ENCODE measurements around the gene SPHKAP.
"Not testable (repeated sequence)": the region's sequence is repeated elsewhere in the genome, so short reads cannot be mapped to it uniquely, and the experiment has no call there.

Gene SPHKAP

GRCh38 chr2:228092056-228092455 lies 89.4 kb downstream of the SPHKAP start:
- Histone ChIP-seq H3K4me3 (ENCODE audit: low read length) (no peak overlapping the region), H3K4me2 (ENCODE audit: low read length) (no peak overlapping the region), H3K9me3 (replicated peaks; ENCODE audit: low read length) (no peaks in the 10 kb centered on the region), H3K36me3 (ENCODE audit: insufficient read depth, low read length) (no peaks in the 10 kb centered on the region), H3K27me3 (ENCODE audit: control insufficient read depth, insufficient read depth, low read length) (no peaks in the 10 kb centered on the region), H3K4me1 (ENCODE audit: control insufficient read depth, insufficient read depth, low read length) (no peaks in the 10 kb centered on the region), H3K9ac (ENCODE audit: low read depth, low read length) (no peak overlapping the region)

GRCh38 chr2:228086561-228086960 lies 94.9 kb downstream of the SPHKAP start:
- H3K4me2 ChIP-seq (ENCODE audit: low read length): no peak overlapping the region
- H3K9ac ChIP-seq (ENCODE audit: low read depth, low read length): no peak overlapping the region
- no peak overlapping the region for H3K4me3 ChIP-seq (ENCODE audit: low read length)
- H3K36me3 ChIP-seq (ENCODE audit: insufficient read depth, low read length): no peaks in the 10 kb centered on the region
- H3K4me1 ChIP-seq (ENCODE audit: control insufficient read depth, insufficient read depth, low read length): no peaks in the 10 kb centered on the region
- no peaks in the 10 kb centered on the region for H3K27me3 ChIP-seq (ENCODE audit: control insufficient read depth, insufficient read depth, low read length)
- H3K9me3 ChIP-seq (replicated peaks; ENCODE audit: low read length): no peaks in the 10 kb centered on the region

- H3K36me3 ChIP-seq (ENCODE audit: insufficient read depth, low read length): no peaks in the 10 kb centered on the region
- no peak overlapping the region for H3K4me3 ChIP-seq (ENCODE audit: low read length)
- H3K4me2 ChIP-seq (ENCODE audit: low read length): no peak overlapping the region
- H3K27me3 ChIP-seq (ENCODE audit: control insufficient read depth, insufficient read depth, low read length): no peaks in the 10 kb centered on the region
- no peaks in the 10 kb centered on the region for H3K9me3 ChIP-seq (replicated peaks; ENCODE audit: low read length)
- H3K9ac ChIP-seq (ENCODE audit: low read depth, low read length): no peak overlapping the region
- H3K4me1 ChIP-seq (ENCODE audit: control insufficient read depth, insufficient read depth, low read length): no peaks in the 10 kb centered on the region
These were observed 96.8 kb downstream of the SPHKAP start for GRCh38 chr2:228084717-228085116.

GRCh38 chr2:228083131-228083530 lies 98.4 kb downstream of the SPHKAP start:
- Histone ChIP-seq H3K27me3 (ENCODE audit: control insufficient read depth, insufficient read depth, low read length) (no peaks in the 10 kb centered on the region), H3K9ac (ENCODE audit: low read depth, low read length) (no peak overlapping the region), H3K9me3 (replicated peaks; ENCODE audit: low read length) (no peaks in the 10 kb centered on the region), H3K4me2 (ENCODE audit: low read length) (no peak overlapping the region), H3K4me3 (ENCODE audit: low read length) (no peak overlapping the region), H3K36me3 (ENCODE audit: insufficient read depth, low read length) (no peaks in the 10 kb centered on the region), H3K4me1 (ENCODE audit: control insufficient read depth, insufficient read depth, low read length) (no peaks in the 10 kb centered on the region)

GRCh38 chr2:228082571-228082970 lies 98.9 kb downstream of the SPHKAP start:
- Histone ChIP-seq H3K9ac (ENCODE audit: low read depth, low read length) (no peak overlapping the region), H3K4me2 (ENCODE audit: low read length) (no peak overlapping the region), H3K4me3 (ENCODE audit: low read length) (no peak overlapping the region), H3K4me1 (ENCODE audit: control insufficient read depth, insufficient read depth, low read length) (no peaks in the 10 kb centered on the region), H3K36me3 (ENCODE audit: insufficient read depth, low read length) (no peaks in the 10 kb centered on the region), H3K27me3 (ENCODE audit: control insufficient read depth, insufficient read depth, low read length) (no peaks in the 10 kb centered on the region), H3K9me3 (replicated peaks; ENCODE audit: low read length) (no peaks in the 10 kb centered on the region)

- Histone ChIP-seq H3K4me2 (ENCODE audit: low read length) (no peak overlapping the region), H3K4me1 (ENCODE audit: control insufficient read depth, insufficient read depth, low read length) (no peaks in the 10 kb centered on the region), H3K9ac (ENCODE audit: low read depth, low read length) (no peak overlapping the region), H3K27me3 (ENCODE audit: control insufficient read depth, insufficient read depth, low read length) (no peaks in the 10 kb centered on the region), H3K4me3 (ENCODE audit: low read length) (no peak overlapping the region), H3K9me3 (replicated peaks; ENCODE audit: low read length) (no peaks in the 10 kb centered on the region), H3K36me3 (ENCODE audit: insufficient read depth, low read length) (no peaks in the 10 kb centered on the region)
These were observed 102.3 kb downstream of the SPHKAP start for GRCh38 chr2:228079194-228079593.

GRCh38 chr2:228076695-228077094 lies 104.8 kb downstream of the SPHKAP start:
- H3K4me1 ChIP-seq (ENCODE audit: control insufficient read depth, insufficient read depth, low read length); H3K27me3 ChIP-seq (ENCODE audit: control insufficient read depth, insufficient read depth, low read length); H3K36me3 ChIP-seq (ENCODE audit: insufficient read depth, low read length); H3K9ac ChIP-seq (ENCODE audit: low read depth, low read length); H3K9me3 ChIP-seq (replicated peaks; ENCODE audit: low read length); H3K4me3 ChIP-seq (ENCODE audit: low read length); H3K4me2 ChIP-seq (ENCODE audit: low read length): not testable (repeated sequence)

- H3K36me3 ChIP-seq (ENCODE audit: insufficient read depth, low read length): no peaks in the 10 kb centered on the region
- H3K9ac ChIP-seq (ENCODE audit: low read depth, low read length): no peak overlapping the region
- H3K27me3 ChIP-seq (ENCODE audit: control insufficient read depth, insufficient read depth, low read length): peaks cover 6% of the 10 kb centered on the region
- H3K4me2 ChIP-seq (ENCODE audit: low read length): no peak overlapping the region
- H3K9me3 ChIP-seq (replicated peaks; ENCODE audit: low read length): no peaks in the 10 kb centered on the region
- H3K4me1 ChIP-seq (ENCODE audit: control insufficient read depth, insufficient read depth, low read length): no peaks in the 10 kb centered on the region
- no peak overlapping the region for H3K4me3 ChIP-seq (ENCODE audit: low read length)
These were observed 108.8 kb downstream of the SPHKAP start for GRCh38 chr2:228072669-228073068.

GRCh38 chr2:228067309-228067708 lies 114.2 kb downstream of the SPHKAP start:
- H3K4me2 ChIP-seq (ENCODE audit: low read length): no peak overlapping the region
- H3K4me1 ChIP-seq (ENCODE audit: control insufficient read depth, insufficient read depth, low read length): no peaks in the 10 kb centered on the region
- no peak overlapping the region for H3K9ac ChIP-seq (ENCODE audit: low read depth, low read length)
- H3K9me3 ChIP-seq (replicated peaks; ENCODE audit: low read length): no peaks in the 10 kb centered on the region
- H3K4me3 ChIP-seq (ENCODE audit: low read length): no peak overlapping the region
- H3K27me3 ChIP-seq (ENCODE audit: control insufficient read depth, insufficient read depth, low read length): peaks cover 12% of the 10 kb centered on the region
- H3K36me3 ChIP-seq (ENCODE audit: insufficient read depth, low read length): no peaks in the 10 kb centered on the region

- no peak overlapping the region for H3K9ac ChIP-seq (ENCODE audit: low read depth, low read length)
- H3K36me3 ChIP-seq (ENCODE audit: insufficient read depth, low read length): no peaks in the 10 kb centered on the region
- H3K27me3 ChIP-seq (ENCODE audit: control insufficient read depth, insufficient read depth, low read length): peaks cover 12% of the 10 kb centered on the region
- H3K4me3 ChIP-seq (ENCODE audit: low read length): no peak overlapping the region
- no peaks in the 10 kb centered on the region for H3K4me1 ChIP-seq (ENCODE audit: control insufficient read depth, insufficient read depth, low read length)
- H3K9me3 ChIP-seq (replicated peaks; ENCODE audit: low read length): no peaks in the 10 kb centered on the region
- H3K4me2 ChIP-seq (ENCODE audit: low read length): no peak overlapping the region
These were observed 115.2 kb downstream of the SPHKAP start for GRCh38 chr2:228066126-228066798.

GRCh38 chr2:228065686-228066085 lies 115.8 kb downstream of the SPHKAP start:
- Histone ChIP-seq H3K27me3 (ENCODE audit: control insufficient read depth, insufficient read depth, low read length) (peaks cover 8% of the 10 kb centered on the region), H3K36me3 (ENCODE audit: insufficient read depth, low read length) (no peaks in the 10 kb centered on the region), H3K4me1 (ENCODE audit: control insufficient read depth, insufficient read depth, low read length) (no peaks in the 10 kb centered on the region), H3K4me2 (ENCODE audit: low read length) (no peak overlapping the region), H3K9me3 (replicated peaks; ENCODE audit: low read length) (no peaks in the 10 kb centered on the region), H3K9ac (ENCODE audit: low read depth, low read length) (no peak overlapping the region), H3K4me3 (ENCODE audit: low read length) (no peak overlapping the region)

GRCh38 chr2:228064796-228065315 lies 116.6 kb downstream of the SPHKAP start:
- Histone ChIP-seq H3K4me1 (ENCODE audit: control insufficient read depth, insufficient read depth, low read length) (no peaks in the 10 kb centered on the region), H3K9me3 (replicated peaks; ENCODE audit: low read length) (no peaks in the 10 kb centered on the region), H3K4me2 (ENCODE audit: low read length) (no peak overlapping the region), H3K4me3 (ENCODE audit: low read length) (no peak overlapping the region), H3K36me3 (ENCODE audit: insufficient read depth, low read length) (no peaks in the 10 kb centered on the region), H3K27me3 (ENCODE audit: control insufficient read depth, insufficient read depth, low read length) (peaks cover 8% of the 10 kb centered on the region), H3K9ac (ENCODE audit: low read depth, low read length) (no peak overlapping the region)

Data from skeletal muscle satellite cell (primary cell).